Mucosa of descending colon (tissue), 3 donors: ENCODE data around the gene ZNF469. TPM values are rescaled to one million over a fixed set of nuclear protein-coding genes. Genes with fewer than 3 reads are reported as not detected.
"Not testable (repeated sequence)": the region's sequence is repeated elsewhere in the genome, so short reads cannot be mapped to it uniquely, and the experiment has no call there.

Experiments
- ATAC-seq: fragments of 200-7000 bp; cut with Tn5 transposase; one replicate; pipeline ENCODE4 v1.9.1; 2020; ENCODE audit warnings: mild to moderate bottlenecking, moderate library complexity
- DNase-seq, 3 donors: peaks; one replicate each; pipeline ENCODE4 v3.0.0-alpha.2; 2020
- H3K36me3 ChIP-seq: fragments of 200-600 bp; one replicate; pipeline ENCODE4 v1.8.0; 2021; ENCODE audit warnings: low read depth, mild to moderate bottlenecking
- H3K4me1 ChIP-seq: fragments of 200-600 bp; one replicate; pipeline ENCODE4 v1.8.0; 2021; ENCODE audit warnings: low read depth, mild to moderate bottlenecking
- H3K4me3 ChIP-seq: fragments of 200-600 bp; one replicate; pipeline ENCODE4 v1.8.0; 2021; ENCODE audit warnings: mild to moderate bottlenecking
- H3K9me3 ChIP-seq: fragments of 200-600 bp; one replicate; pipeline ENCODE4 v1.8.0; 2021; ENCODE audit warnings: mild to moderate bottlenecking
- intact Hi-C, 2 donors: fragments of 100-400 bp; cut with DNase I in 1 of 2; cut with micrococcal nuclease in 1 of 2; formaldehyde crosslinking; loops; one replicate each; pipeline versions ENCODE4 v1.11.0 to v1.11.1; 2022; cut with DNase I, micrococcal nuclease
- total RNA-seq, 3 donors: library from RNA; stranded (reverse); fragmentation: NEBNext Ultra II Directional in 2 of 3; extraction: Animal tissue kit (Norgen Biotek cat#: 25700) in 2 of 3; gene quantifications; one replicate each; pipeline versions ENCODE4 v1.2.1 to v1.2.4, GENCODE V29; 2021 to 2023
- TF ChIP-seq, protein P1 (sequence below): fragments of 200-600 bp; IDR thresholded peaks from one replicate; pipeline ENCODE4 v1.8.0; 2022; ENCODE audit warnings: antibody characterized with exemption, mild to moderate bottlenecking
- donor health status: DM: no; HTN: no; CAD: no; lungs with moderate emphysema.
- donor health status: DM: no; HTN: no; CAD: no.
- donor health status: DM: no; HTN: yes; CAD: no.

The ZNF469 gene
- total RNA-seq, 3 donors from 2014 or later: 0.35 to 1.4 (median 0.51) TPM

DNA sequence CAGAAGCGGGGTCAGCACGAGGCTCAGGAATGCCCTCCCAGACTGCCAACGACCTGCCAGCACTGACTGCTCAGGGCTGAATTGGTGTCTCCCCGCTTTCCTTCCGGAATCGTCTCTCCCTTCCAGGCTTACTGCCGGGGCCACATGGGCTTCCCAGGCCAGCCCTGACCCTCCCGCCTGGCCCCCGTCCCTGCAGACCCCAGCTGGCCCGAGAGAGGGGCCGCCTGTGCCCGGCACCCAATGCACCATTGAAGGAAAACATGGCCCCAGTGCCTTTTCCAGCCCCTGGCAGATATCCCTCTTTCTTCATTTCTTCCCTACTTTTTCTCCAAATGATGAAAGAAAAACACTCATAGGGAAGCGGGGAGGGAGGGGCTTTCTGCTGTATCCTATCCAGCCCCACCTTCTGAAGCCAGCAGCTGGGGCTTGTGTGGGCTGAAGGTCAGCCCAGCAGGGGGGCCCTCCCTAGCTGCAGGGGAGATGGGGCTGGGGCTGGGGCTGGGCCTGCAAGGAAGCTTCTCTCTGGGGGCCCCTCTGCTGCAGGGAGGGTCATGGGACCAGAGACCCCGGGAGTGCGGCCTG is 25.9 kb downstream of the ZNF469 start:
- no peak for DNase-seq
- Histone ChIP-seq H3K9me3 (no peaks in the 10 kb centered on the region), H3K4me3 (no peak overlapping the region), H3K36me3 (no peaks in the 10 kb centered on the region), H3K4me1 (no peaks in the 10 kb centered on the region)
- intact Hi-C loops: no loop called here
- TF ChIP-seq, protein P1, sequence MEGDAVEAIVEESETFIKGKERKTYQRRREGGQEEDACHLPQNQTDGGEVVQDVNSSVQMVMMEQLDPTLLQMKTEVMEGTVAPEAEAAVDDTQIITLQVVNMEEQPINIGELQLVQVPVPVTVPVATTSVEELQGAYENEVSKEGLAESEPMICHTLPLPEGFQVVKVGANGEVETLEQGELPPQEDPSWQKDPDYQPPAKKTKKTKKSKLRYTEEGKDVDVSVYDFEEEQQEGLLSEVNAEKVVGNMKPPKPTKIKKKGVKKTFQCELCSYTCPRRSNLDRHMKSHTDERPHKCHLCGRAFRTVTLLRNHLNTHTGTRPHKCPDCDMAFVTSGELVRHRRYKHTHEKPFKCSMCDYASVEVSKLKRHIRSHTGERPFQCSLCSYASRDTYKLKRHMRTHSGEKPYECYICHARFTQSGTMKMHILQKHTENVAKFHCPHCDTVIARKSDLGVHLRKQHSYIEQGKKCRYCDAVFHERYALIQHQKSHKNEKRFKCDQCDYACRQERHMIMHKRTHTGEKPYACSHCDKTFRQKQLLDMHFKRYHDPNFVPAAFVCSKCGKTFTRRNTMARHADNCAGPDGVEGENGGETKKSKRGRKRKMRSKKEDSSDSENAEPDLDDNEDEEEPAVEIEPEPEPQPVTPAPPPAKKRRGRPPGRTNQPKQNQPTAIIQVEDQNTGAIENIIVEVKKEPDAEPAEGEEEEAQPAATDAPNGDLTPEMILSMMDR: no peak
- ATAC-seq: no peak

DNA sequence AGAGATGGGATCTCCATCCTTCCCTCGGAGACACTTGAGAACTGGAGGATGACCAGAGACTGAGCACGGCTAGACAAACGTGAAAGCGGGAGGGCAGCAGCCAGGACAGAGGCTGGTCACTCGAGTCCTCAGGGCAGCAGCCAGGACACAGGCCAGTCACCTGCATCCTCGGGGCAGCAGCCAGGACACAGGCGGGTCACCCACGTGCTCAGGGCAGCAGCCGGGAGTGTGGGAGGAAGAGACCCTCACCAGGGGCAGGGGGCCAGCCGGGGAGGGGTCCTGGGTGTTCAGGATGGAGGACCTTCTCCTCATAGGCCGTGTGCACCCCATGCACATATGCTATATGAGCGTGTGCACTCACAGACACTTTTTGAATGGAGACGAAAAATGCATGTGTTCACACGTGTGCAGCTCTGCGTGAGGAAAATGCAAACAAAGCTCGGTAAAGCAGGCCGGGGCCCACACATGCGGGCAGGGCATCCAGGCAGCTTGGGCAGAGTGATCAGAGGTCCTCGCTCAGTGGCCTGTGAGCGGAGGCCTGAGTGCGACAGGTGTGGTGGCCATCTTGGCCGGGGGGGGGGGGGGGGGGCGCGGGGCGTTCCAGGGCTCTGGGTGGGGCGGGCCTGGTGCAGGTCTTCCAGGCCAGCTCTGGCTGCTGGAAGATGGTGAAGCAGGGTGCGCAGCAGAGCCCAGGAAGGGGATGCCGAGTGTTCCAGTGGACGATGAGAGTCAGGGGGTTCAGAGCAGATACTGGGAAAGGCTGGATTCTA is 26.7 kb downstream of the ZNF469 start:
- Histone ChIP-seq H3K36me3 (no peaks in the 10 kb centered on the region), H3K4me1 (no peaks in the 10 kb centered on the region), H3K9me3 (no peaks in the 10 kb centered on the region), H3K4me3 (no peak overlapping the region)
- TF ChIP-seq, protein P1: no peak
- no peak for ATAC-seq
- DNase-seq: no peak
- intact Hi-C loops: no loop called here

DNA sequence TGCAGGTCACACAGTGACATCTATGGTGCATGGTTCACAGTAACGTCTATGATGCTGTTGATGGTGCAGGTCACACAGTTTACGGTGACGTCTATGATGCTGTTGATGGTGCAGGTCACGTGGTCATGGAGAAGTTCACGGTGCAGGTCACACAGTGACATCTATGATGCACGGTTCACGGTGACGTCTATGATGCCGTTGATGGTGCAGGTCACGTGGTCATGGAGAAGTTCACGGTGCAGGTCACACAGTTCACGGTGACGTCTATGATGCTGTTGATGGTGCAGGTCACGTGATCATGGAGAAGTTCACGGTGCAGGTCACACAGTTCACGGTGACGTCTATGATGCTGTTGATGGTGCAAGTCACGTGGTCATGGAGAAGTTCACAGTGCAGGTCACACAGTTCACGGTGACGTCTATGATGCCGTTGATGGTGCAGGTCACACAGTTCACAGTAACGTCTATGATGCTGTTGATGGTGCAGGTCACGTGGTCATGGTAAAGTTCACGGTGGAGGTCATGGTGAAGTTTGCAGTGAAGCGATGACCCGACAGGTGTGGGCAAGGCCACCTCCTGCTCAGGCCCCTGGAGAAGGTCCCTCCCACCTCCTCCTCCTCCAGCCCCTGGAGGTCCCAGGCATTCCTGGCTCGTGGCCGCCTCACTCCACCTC is 27.7 kb downstream of the ZNF469 start:
- DNase-seq, H3K4me1 ChIP-seq, ATAC-seq, H3K4me3 ChIP-seq, intact Hi-C loops, H3K9me3 ChIP-seq, H3K36me3 ChIP-seq: not testable (repeated sequence)

DNA sequence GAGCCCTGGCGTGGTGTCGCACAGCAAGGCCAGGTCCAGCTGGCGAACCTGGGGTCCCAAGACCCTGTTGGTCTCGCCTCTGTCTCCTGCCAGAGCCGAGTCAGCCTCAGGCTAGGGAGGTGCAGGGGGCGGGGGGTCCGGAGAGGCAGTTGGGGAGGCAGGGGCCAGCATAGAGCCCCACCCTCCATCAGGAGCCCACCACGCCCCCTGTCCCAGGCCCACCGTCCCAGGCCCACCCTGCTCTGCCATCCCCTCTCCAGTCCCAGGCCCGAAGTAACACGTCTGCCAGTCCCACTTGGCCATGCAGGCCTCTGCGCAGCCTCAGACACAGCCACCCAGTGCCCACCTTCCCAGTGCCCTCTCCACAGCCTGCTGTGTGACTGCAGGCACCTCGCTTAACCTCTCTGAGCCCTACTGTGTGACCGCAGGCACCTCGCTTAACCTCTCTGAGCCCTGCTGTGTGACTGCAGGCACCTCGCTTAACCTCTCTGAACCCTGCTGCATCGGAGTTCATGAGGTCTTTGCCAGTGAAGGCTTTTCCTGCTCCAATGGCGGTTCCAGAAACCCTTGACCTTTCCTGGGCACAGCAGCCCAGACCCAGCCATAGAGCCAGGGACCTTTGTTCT is 29.3 kb downstream of the ZNF469 start:
- DNase-seq (no peak), ATAC-seq (no peak)
- TF ChIP-seq, protein P1: no peak
- Histone ChIP-seq H3K4me1 (no peaks in the 10 kb centered on the region), H3K36me3 (no peaks in the 10 kb centered on the region), H3K9me3 (no peaks in the 10 kb centered on the region), H3K4me3 (no peak overlapping the region)
- intact Hi-C loops: no loop called here

DNA sequence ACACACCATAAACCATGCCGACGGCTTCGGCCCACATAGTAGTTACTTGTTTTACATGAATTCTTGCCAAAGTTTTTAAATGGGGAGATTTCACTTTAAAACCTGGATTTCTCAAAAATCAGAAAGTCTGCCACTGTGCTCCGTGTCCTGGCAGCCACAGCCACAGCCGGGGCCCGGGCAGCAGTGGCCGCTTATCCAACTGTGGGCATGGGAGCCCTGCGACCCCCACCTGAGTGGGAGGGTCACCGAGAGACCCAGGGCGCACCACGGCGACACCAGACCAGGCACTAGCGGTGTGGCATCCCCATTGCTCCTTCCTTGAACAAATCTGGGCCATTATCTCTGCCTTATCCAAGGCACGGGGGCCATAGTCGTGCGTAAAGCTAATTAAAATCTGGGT is 30.0 kb downstream of the ZNF469 start:
- no peak for DNase-seq
- intact Hi-C loops: no loop called here
- H3K36me3 ChIP-seq: no peaks in the 10 kb centered on the region
- H3K9me3 ChIP-seq: no peaks in the 10 kb centered on the region
- no peaks in the 10 kb centered on the region for H3K4me1 ChIP-seq
- TF ChIP-seq, protein P1: no peak
- no peak for ATAC-seq
- no peak overlapping the region for H3K4me3 ChIP-seq

DNA sequence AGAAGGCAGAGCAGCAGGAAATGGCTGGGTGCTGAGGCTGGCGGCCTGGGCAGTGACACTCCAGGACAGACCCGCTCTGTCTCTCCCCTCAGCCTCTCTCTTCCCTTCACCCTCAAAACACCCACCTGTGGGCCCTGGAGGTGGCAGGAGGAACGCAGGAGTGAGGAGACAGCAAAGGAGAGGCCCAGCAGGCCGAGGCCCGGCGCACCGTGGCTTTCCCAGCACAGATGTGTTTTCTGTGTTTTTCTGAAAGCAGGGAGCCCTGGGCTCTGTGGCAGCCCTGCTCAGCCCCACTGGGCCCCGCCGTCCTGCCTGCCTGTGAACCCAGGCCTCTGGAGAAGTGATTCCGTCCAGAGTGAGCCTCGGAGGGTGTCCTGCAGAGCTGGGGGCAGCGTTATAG is 30.5 kb downstream of the ZNF469 start:
- no peak for ATAC-seq
- no peak for DNase-seq
- Histone ChIP-seq H3K9me3 (no peaks in the 10 kb centered on the region), H3K4me3 (no peak overlapping the region), H3K36me3 (no peaks in the 10 kb centered on the region), H3K4me1 (no peaks in the 10 kb centered on the region)
- TF ChIP-seq, protein P1: no peak
- intact Hi-C loops: no loop called here
